Smooth muscle cell (in vitro differentiated cells): ENCODE data around the gene CXXC1. TPM values are rescaled to one million over a fixed set of nuclear protein-coding genes. Genes with fewer than 3 reads are reported as not detected.

Experiments
- DNase-seq: peaks from one replicate; lab custom pipeline; 2025; ENCODE audit not compliant: unreplicated experiment; lab: John Stamatoyannopoulos, UW
- H2AFZ ChIP-seq: fragments of 200-600 bp; sonication (generic); 2 replicates; pipeline ENCODE4 v1.6.0; 2016; ENCODE audit warnings: antibody characterized with exemption, low read depth, mild to moderate bottlenecking
- H3F3A ChIP-seq: fragments of 200-600 bp; sonication (generic); 2 replicates; pipeline ENCODE4 v1.6.0; 2017; ENCODE audit warnings: antibody characterized with exemption, low read depth
- H3K27ac ChIP-seq: fragments of 200-600 bp; sonication (generic); 2 replicates; pipeline ENCODE4 v1.5.1; 2016; ENCODE audit warnings: low read depth, mild to moderate bottlenecking
- H3K27me3 ChIP-seq: fragments of 200-600 bp; sonication (generic); 2 replicates; pipeline ENCODE4 v1.6.1; 2016; ENCODE audit warnings: low read depth, mild to moderate bottlenecking
- H3K36me3 ChIP-seq: fragments of 200-600 bp; sonication (generic); 2 replicates; pipeline ENCODE4 v1.5.1; 2016; ENCODE audit warnings: low read depth
- H3K4me1 ChIP-seq: fragments of 200-600 bp; sonication (generic); 2 replicates; pipeline ENCODE4 v1.5.1; 2016; ENCODE audit warnings: low read depth
- H3K4me2 ChIP-seq: fragments of 200-600 bp; sonication (generic); 2 replicates; pipeline ENCODE4 v1.6.0; 2016; ENCODE audit warnings: mild to moderate bottlenecking
- H3K4me3 ChIP-seq: fragments of 200-600 bp; sonication (generic); 2 replicates; pipeline ENCODE4 v1.5.1; 2016; ENCODE audit warnings: mild to moderate bottlenecking
- H3K79me2 ChIP-seq: fragments of 200-600 bp; sonication (generic); 2 replicates; pipeline ENCODE4 v1.6.0; 2016; ENCODE audit warnings: low read depth, mild to moderate bottlenecking
- H3K9ac ChIP-seq: fragments of 200-600 bp; sonication (generic); 2 replicates; pipeline ENCODE4 v1.6.0; 2016; ENCODE audit warnings: low read depth
- H3K9me3 ChIP-seq: fragments of 200-600 bp; sonication (generic); replicated peaks from 2 replicates; pipeline ENCODE4 v1.5.1; 2016; ENCODE audit warnings: low read depth
- H4K20me1 ChIP-seq: fragments of 200-600 bp; sonication (generic); 2 replicates; pipeline ENCODE4 v1.6.0; 2016; ENCODE audit warnings: low read depth
- CTCF ChIP-seq: fragments of 200-600 bp; sonication (generic); IDR thresholded peaks from 2 replicates; pipeline ENCODE4 v1.5.1; 2017; ENCODE audit warnings: borderline replicate concordance, mild to moderate bottlenecking, antibody characterized with exemption; ENCODE audit not compliant: insufficient read depth, poor library complexity, severe bottlenecking
- WGBS: methylation state at CpG from one replicate; pipeline ENCODE4 v1.1.7; 2016; ENCODE audit warnings: low lambda C conversion rate; 5-methylcytosine and 5-hydroxymethylcytosine counted together
- polyA plus RNA-seq: library from polyadenylated mRNA; unstranded; fragments of >200 nt; fragmentation: Nextera tagmentation; extraction: Ambion mirVana; gene quantifications from 2 replicates; pipeline ENCODE4 v1.2.1, GENCODE V29; 2016
- total RNA-seq: library from RNA; depleted of rRNA; stranded (reverse); fragments of >200 nt; gene quantifications from 2 replicates; pipeline ENCODE4 v1.2.3, GENCODE V29; 2014

CXXC1 gene
- total and polyA plus RNA-seq, 2 experiments from 2014 or later, result 15.4 to 39.6 TPM

- no peaks in the 10 kb centered on the region for H4K20me1 ChIP-seq
- no peaks in the 10 kb centered on the region for H3K9me3 ChIP-seq
- WGBS, result 64% methylated on average over 2 of the region's 2 CpGs
- TF ChIP-seq CTCF, result no peak
- no peak for DNase-seq
- no peak overlapping the region for H3K27ac ChIP-seq
- no peak overlapping the region for H3K4me3 ChIP-seq
- no peak overlapping the region for H2AFZ ChIP-seq
- no peaks in the 10 kb centered on the region for H3K79me2 ChIP-seq
- no peaks in the 10 kb centered on the region for H3F3A ChIP-seq
- peaks cover 16% of the 10 kb centered on the region for H3K27me3 ChIP-seq
- H3K4me1 ChIP-seq, result no peaks in the 10 kb centered on the region
- no peaks in the 10 kb centered on the region for H3K36me3 ChIP-seq
- no peak overlapping the region for H3K4me2 ChIP-seq
- H3K9ac ChIP-seq, result no peak overlapping the region
Measured at GRCh38 chr18:50313873-50314460, 26.5 kb upstream of the CXXC1 start.

GRCh38 chr18:50313031-50313607 is 25.6 kb upstream of the CXXC1 start:
- no peak for TF ChIP-seq CTCF
- no peak for DNase-seq
- Histone ChIP-seq H3K4me1 (peaks cover 2% of the 10 kb centered on the region), H3F3A (no peaks in the 10 kb centered on the region), H3K4me3 (no peak overlapping the region), H3K4me2 (no peak overlapping the region), H2AFZ (no peak overlapping the region), H3K79me2 (no peaks in the 10 kb centered on the region), H3K36me3 (no peaks in the 10 kb centered on the region), H4K20me1 (no peaks in the 10 kb centered on the region), H3K27me3 (peaks cover 16% of the 10 kb centered on the region), H3K9ac (no peak overlapping the region), H3K27ac (no peak overlapping the region), H3K9me3 (no peaks in the 10 kb centered on the region)
- 86% methylated on average over 2 of the region's 2 CpGs for WGBS

- Histone ChIP-seq H3K9me3 (no peaks in the 10 kb centered on the region), H3K9ac (no peak overlapping the region), H2AFZ (no peak overlapping the region), H3F3A (no peaks in the 10 kb centered on the region), H3K4me3 (no peak overlapping the region), H3K36me3 (no peaks in the 10 kb centered on the region), H3K4me2 (no peak overlapping the region), H3K4me1 (peaks cover 4% of the 10 kb centered on the region), H4K20me1 (no peaks in the 10 kb centered on the region), H3K27me3 (peaks cover 16% of the 10 kb centered on the region), H3K79me2 (no peaks in the 10 kb centered on the region), H3K27ac (no peak overlapping the region)
- DNase-seq, result no peak
- no peak for TF ChIP-seq CTCF
- WGBS, result 85% methylated on average over 7 of the region's 7 CpGs
Measured at GRCh38 chr18:50312296-50313030, 25.0 kb upstream of the CXXC1 start.
